Measurements from ENCODE around the gene SH3BP1. TPM values are rescaled to one million over a fixed set of nuclear protein-coding genes. Genes with fewer than 3 reads are reported as not detected.

Gene SH3BP1
- total and polyA plus RNA-seq, 9 of the 15 experiments (the other 6 are each of a cell fraction or from before 2014, with no cell fraction given), result 0.10 to 36.2 (median 10.4) TPM

DNA sequence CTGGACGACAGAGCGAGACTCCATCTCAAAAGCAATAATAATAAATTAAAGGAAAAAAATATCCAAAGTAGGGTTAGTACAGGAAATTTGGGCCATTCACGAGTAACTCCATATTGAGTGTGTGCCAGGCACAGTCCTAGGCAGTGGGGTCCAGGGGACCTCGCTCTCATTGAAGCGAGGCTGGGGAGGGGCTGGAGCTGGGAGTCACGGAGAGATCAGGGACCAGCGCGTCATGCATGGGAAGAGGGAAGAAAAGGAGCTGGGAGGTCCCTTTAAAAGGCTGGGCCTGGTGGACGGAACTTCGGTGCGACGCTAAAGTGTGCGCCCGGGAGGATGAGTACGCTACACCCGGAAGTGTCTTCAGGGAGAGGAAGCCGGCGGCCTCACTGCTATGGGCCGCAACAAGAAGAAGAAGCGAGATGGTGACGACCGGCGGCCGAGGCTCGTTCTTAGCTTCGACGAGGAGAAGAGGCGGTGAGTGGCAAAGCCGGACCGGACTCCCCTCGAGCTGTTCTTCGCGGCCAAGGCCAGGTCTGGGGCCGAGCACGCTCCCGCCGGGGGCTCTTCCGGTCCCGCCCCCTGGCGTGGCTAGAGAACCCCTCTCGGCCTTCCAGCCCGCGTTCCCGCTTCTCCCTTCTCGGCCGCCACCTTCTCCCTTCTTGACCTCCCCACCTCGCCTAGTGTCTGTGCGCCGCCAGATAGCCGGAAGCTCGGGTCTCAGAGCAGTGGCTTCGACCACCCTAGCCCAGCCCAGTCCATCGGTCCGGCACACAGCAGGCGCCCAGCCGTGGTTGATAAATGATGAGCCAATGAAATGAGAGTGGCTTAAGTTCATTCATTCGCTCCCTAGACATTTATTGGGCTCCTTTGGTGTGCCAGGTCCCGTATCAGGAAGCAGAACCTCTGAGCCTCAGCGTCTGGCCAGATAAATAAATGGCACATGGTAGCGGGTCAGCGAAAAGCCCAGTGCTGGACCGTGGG is 46.8 kb downstream of the SH3BP1 start, which contains the start of gene NOL12 (continued):
- TF ChIP-seq, protein P1, sequence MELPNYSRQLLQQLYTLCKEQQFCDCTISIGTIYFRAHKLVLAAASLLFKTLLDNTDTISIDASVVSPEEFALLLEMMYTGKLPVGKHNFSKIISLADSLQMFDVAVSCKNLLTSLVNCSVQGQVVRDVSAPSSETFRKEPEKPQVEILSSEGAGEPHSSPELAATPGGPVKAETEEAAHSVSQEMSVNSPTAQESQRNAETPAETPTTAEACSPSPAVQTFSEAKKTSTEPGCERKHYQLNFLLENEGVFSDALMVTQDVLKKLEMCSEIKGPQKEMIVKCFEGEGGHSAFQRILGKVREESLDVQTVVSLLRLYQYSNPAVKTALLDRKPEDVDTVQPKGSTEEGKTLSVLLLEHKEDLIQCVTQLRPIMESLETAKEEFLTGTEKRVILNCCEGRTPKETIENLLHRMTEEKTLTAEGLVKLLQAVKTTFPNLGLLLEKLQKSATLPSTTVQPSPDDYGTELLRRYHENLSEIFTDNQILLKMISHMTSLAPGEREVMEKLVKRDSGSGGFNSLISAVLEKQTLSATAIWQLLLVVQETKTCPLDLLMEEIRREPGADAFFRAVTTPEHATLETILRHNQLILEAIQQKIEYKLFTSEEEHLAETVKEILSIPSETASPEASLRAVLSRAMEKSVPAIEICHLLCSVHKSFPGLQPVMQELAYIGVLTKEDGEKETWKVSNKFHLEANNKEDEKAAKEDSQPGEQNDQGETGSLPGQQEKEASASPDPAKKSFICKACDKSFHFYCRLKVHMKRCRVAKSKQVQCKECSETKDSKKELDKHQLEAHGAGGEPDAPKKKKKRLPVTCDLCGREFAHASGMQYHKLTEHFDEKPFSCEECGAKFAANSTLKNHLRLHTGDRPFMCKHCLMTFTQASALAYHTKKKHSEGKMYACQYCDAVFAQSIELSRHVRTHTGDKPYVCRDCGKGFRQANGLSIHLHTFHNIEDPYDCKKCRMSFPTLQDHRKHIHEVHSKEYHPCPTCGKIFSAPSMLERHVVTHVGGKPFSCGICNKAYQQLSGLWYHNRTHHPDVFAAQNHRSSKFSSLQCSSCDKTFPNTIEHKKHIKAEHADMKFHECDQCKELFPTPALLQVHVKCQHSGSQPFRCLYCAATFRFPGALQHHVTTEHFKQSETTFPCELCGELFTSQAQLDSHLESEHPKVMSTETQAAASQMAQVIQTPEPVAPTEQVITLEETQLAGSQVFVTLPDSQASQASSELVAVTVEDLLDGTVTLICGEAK (IDR thresholded peaks at IDR 0.05), result peak; percentile 99
- TF ChIP-seq, protein P1 (CRISPR knock-in tag; IDR thresholded peaks at IDR 0.05), result no peak
- TF ChIP-seq GTF2E2 (tag; IDR thresholded peaks at IDR 0.05) (peak; percentile 33; the same call in 1 of the 2 replicates), RBM34 (IDR thresholded peaks at IDR 0.05; ENCODE audit: borderline replicate concordance, insufficient read depth, low read length) (no peak), CREB1 (IDR thresholded peaks at IDR 0.05) (peak; percentile 66), CREB1 (CRISPR knock-in tag; IDR thresholded peaks at IDR 0.05) (peak; percentile 82), NR4A1 (CRISPR knock-in tag; IDR thresholded peaks at IDR 0.05) (no peak), NR4A1 (tag; IDR thresholded peaks at IDR 0.05) (0 out of 2 replicates have a peak, but pooled peaks have one; percentile 23), SETDB1 (IDR thresholded peaks at IDR 0.05; ENCODE audit: low read length) (no peak), NFIC (IDR thresholded peaks at IDR 0.05) (peak; percentile 42; the same call in 1 of the 2 replicates), FOXK2 (conservative IDR thresholded peaks at IDR 0.05 in 1 of 2, IDR thresholded peaks at IDR 0.05 in 1 of 2; ENCODE audit: low read depth in 2 of 2) (peak; percentile 82 to 86), MTA3 (IDR thresholded peaks at IDR 0.05; ENCODE audit: borderline replicate concordance) (peak; percentile 72; the same call in 1 of the 2 replicates), BACH1 (tag; IDR thresholded peaks at IDR 0.05) (no peak), TBP (optimal IDR thresholded peaks at IDR 0.05; ENCODE audit: low read depth, low read length) (peak; percentile 83)
- TF ChIP-seq, protein P2, sequence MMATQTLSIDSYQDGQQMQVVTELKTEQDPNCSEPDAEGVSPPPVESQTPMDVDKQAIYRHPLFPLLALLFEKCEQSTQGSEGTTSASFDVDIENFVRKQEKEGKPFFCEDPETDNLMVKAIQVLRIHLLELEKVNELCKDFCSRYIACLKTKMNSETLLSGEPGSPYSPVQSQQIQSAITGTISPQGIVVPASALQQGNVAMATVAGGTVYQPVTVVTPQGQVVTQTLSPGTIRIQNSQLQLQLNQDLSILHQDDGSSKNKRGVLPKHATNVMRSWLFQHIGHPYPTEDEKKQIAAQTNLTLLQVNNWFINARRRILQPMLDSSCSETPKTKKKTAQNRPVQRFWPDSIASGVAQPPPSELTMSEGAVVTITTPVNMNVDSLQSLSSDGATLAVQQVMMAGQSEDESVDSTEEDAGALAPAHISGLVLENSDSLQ (IDR thresholded peaks at IDR 0.05), result peak; percentile 57
- TF ChIP-seq, protein P3, sequence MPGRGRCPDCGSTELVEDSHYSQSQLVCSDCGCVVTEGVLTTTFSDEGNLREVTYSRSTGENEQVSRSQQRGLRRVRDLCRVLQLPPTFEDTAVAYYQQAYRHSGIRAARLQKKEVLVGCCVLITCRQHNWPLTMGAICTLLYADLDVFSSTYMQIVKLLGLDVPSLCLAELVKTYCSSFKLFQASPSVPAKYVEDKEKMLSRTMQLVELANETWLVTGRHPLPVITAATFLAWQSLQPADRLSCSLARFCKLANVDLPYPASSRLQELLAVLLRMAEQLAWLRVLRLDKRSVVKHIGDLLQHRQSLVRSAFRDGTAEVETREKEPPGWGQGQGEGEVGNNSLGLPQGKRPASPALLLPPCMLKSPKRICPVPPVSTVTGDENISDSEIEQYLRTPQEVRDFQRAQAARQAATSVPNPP (IDR thresholded peaks at IDR 0.05; ENCODE audit: borderline replicate concordance, insufficient read depth, insufficient read length), result no peak
